HepG2 (cell line): ENCODE results near the gene MAVS. TPM values are rescaled to one million over a fixed set of nuclear protein-coding genes. Genes with fewer than 3 reads are reported as not detected.

Experiments
- HINFP ChIP-seq: sonication (generic); formaldehyde crosslinking; IDR thresholded peaks from 2 replicates; pipeline ENCODE4 v1.4.0; 2020; ENCODE audit warnings: low read depth, mild to moderate bottlenecking, missing genetic modification reagents
- KDM1A ChIP-seq: IDR thresholded peaks from 2 replicates; pipeline ENCODE4 v1.6.1; 2016; ENCODE audit warnings: missing compliant biosample characterization
- NCOA1 ChIP-seq: sonication (generic); formaldehyde crosslinking; IDR thresholded peaks from 2 replicates; pipeline ENCODE4 v1.9.0; 2021; ENCODE audit warnings: missing genetic modification reagents
- NFKB2 ChIP-seq: sonication (generic); formaldehyde crosslinking; IDR thresholded peaks from 2 replicates; pipeline ENCODE4 v1.4.0; 2020; ENCODE audit warnings: missing genetic modification reagents, borderline replicate concordance
- POLR2G ChIP-seq: fragments of 200-400 bp; formaldehyde crosslinking; IDR thresholded peaks from 2 replicates; pipeline ENCODE4 v1.6.1; 2018; ENCODE audit warnings: mild to moderate bottlenecking, low read depth, low read length, moderate library complexity
- RBM39 ChIP-seq: fragments of 200-400 bp; formaldehyde crosslinking; IDR thresholded peaks from one replicate; pipeline ENCODE4 v1.6.1; 2018; ENCODE audit warnings: antibody characterized with exemption, mild to moderate bottlenecking, low read depth, low read length; ENCODE audit not compliant: poor library complexity, severe bottlenecking
- SKI ChIP-seq: fragments of 450-650 bp; IDR thresholded peaks from one replicate; pipeline ENCODE4 v1.6.1; 2018; ENCODE audit warnings: mild to moderate bottlenecking; ENCODE audit not compliant: partially characterized antibody
- SMAD3 ChIP-seq: sonication (generic); formaldehyde crosslinking; IDR thresholded peaks from 2 replicates; pipeline ENCODE4 v1.4.0; 2020; ENCODE audit warnings: missing genetic modification reagents
- SOX13 ChIP-seq, 3 experiments: fragments of 450-650 bp in 1 of 3; sonication (generic) in 1 of 3; formaldehyde crosslinking in 1 of 3; IDR thresholded peaks in 2 of 3; conservative IDR thresholded peaks in 1 of 3; 2 replicates each; pipeline versions ENCODE4 v1.5.0 to v1.6.1; 2016 to 2020; ENCODE audit warnings: antibody characterized with exemption in 1 of 3, mild to moderate bottlenecking in 1 of 3, missing compliant biosample characterization in 1 of 3, missing genetic modification reagents in 1 of 3, moderate library complexity in 1 of 3
- TFDP1 ChIP-seq: IDR thresholded peaks from 2 replicates; pipeline ENCODE4 v1.6.1; 2016; ENCODE audit warnings: missing compliant biosample characterization, missing genetic modification reagents, borderline replicate concordance
- TOPORS ChIP-seq: sonication (generic); formaldehyde crosslinking; IDR thresholded peaks from 2 replicates; pipeline ENCODE4 v1.8.0; 2023; ENCODE audit warnings: mild to moderate bottlenecking, missing genetic modification reagents
- ZBTB37 ChIP-seq: sonication (generic); formaldehyde crosslinking; IDR thresholded peaks from 2 replicates; pipeline ENCODE4 v1.4.0; 2020; ENCODE audit warnings: mild to moderate bottlenecking, missing genetic modification reagents
- ZMYM2 ChIP-seq: sonication (generic); formaldehyde crosslinking; IDR thresholded peaks from 2 replicates; pipeline ENCODE4 v1.8.0; 2022; ENCODE audit warnings: mild to moderate bottlenecking, missing genetic modification reagents
- ZNF136 ChIP-seq: sonication (generic); formaldehyde crosslinking; IDR thresholded peaks from 2 replicates; pipeline ENCODE4 v1.8.1; 2022; ENCODE audit warnings: low read depth, mild to moderate bottlenecking, moderate library complexity, missing genetic modification reagents
- ZNF276 ChIP-seq: sonication (generic); formaldehyde crosslinking; IDR thresholded peaks from 2 replicates; pipeline ENCODE4 v1.4.0; 2020; ENCODE audit warnings: mild to moderate bottlenecking, low read depth, missing genetic modification reagents
- ZNF282 ChIP-seq: fragments of 450-650 bp; IDR thresholded peaks from 2 replicates; pipeline ENCODE4 v1.6.1; 2018; ENCODE audit not compliant: partially characterized antibody
- ZNF552 ChIP-seq: sonication (generic); formaldehyde crosslinking; IDR thresholded peaks from 2 replicates; pipeline ENCODE4 v1.9.0; 2022; ENCODE audit warnings: missing genetic modification reagents, mild to moderate bottlenecking, borderline replicate concordance
- ZNF709 ChIP-seq: sonication (generic); formaldehyde crosslinking; IDR thresholded peaks from 2 replicates; pipeline ENCODE4 v1.5.0; 2020; ENCODE audit warnings: mild to moderate bottlenecking, missing genetic modification reagents
- polyA plus RNA-seq, 8 experiments: library from polyadenylated mRNA; depleted of rRNA in 3 of 8; stranded (reverse) in 7 of 8; unstranded in 1 of 8; fragments of >200 nt; fragmentation: Illumina TruSeq in 4 of 8; extraction: Trizol in 4 of 8; gene quantifications; 2 replicates each; pipeline versions ENCODE4 v1.2.1 to v1.2.3, GENCODE V29; 2011 to 2016; ENCODE audit warnings: low read depth in 4 of 8, missing spikeins in 1 of 8, mixed read lengths in 1 of 8; ENCODE audit not compliant: insufficient read depth in 1 of 8
- total RNA-seq, 5 experiments: library from RNA; depleted of rRNA; stranded (reverse); fragments of >200 nt; fragmentation: Illumina TruSeq; extraction: Trizol; gene quantifications; 2 replicates each; pipeline ENCODE4 v1.2.3, GENCODE V29; 2016; ENCODE audit warnings: low read depth in 1 of 5

Gene MAVS
- total and polyA plus RNA-seq, 2 of the 13 experiments (the other 11 are each of a cell fraction or from before 2014, with no cell fraction given) = 27.3 to 36.6 TPM

- TF ChIP-seq HINFP (peak; percentile 82; the same call in 1 of the 2 replicates), SKI (peak; percentile 95), ZMYM2 (CRISPR knock-in tag) (peak; percentile 95), ZNF552 (CRISPR knock-in tag) (peak; percentile 70; the same call in 1 of the 2 replicates), NCOA1 (CRISPR knock-in tag) (peak; percentile 87; the same call in 1 of the 2 replicates), ZNF282 (no peak), SOX13 (IDR thresholded peaks at IDR 0.05) (no peak), SOX13 (CRISPR knock-in tag; conservative IDR thresholded peaks at IDR 0.05 in 1 of 2, IDR thresholded peaks at IDR 0.05 in 1 of 2) (peak; percentile 38 to 54; a peak in 1 of 4 replicates), TFDP1 (CRISPR knock-in tag) (peak; percentile 89), ZNF136 (CRISPR knock-in tag) (no peak), ZBTB37 (CRISPR knock-in tag) (no peak), RBM39 (peak; percentile 95), POLR2G (peak; percentile 95), SMAD3 (CRISPR knock-in tag) (peak; percentile 65), NFKB2 (CRISPR knock-in tag) (peak; percentile 83; the same call in 1 of the 2 replicates), TOPORS (CRISPR knock-in tag) (peak; percentile 36), ZNF276 (peak; percentile 86; the same call in 1 of the 2 replicates), ZNF709 (CRISPR knock-in tag) (peak; percentile 95), KDM1A (CRISPR knock-in tag) (no peak)
These were observed 42.2 kb downstream of the MAVS start, which contains the start of gene PANK2 (continued) for GRCh38 chr20:3888622-3889488.
